K562 (cell line): Measurements from ENCODE around the gene NXF1. TPM values are rescaled to one million over a fixed set of nuclear protein-coding genes. Genes with fewer than 3 reads are reported as not detected.

Experiments
- ARID3A ChIP-seq: IDR thresholded peaks from 2 replicates; pipeline ENCODE4 v1.6.1; 2012; ENCODE audit warnings: low read depth, low read length, improper control_type of control experiment, borderline replicate concordance
- ATF6 ChIP-seq: sonication (generic); formaldehyde crosslinking; IDR thresholded peaks from 2 replicates; pipeline ENCODE4 v1.4.0; 2020; ENCODE audit warnings: mild to moderate bottlenecking, missing genetic modification reagents
- FOXJ2 ChIP-seq: fragments of 200-800 bp; sonication (Bioruptor generic); IDR thresholded peaks from 2 replicates; pipeline ENCODE4 v1.6.1; 2016; ENCODE audit warnings: missing genetic modification characterization, missing compliant biosample characterization
- NFIC ChIP-seq: fragments of 450-650 bp; IDR thresholded peaks from 2 replicates; pipeline ENCODE4 v1.6.1; 2017; ENCODE audit warnings: mild to moderate bottlenecking, inconsistent platforms
- ZBTB17 ChIP-seq: fragments of 450-650 bp; formaldehyde crosslinking; IDR thresholded peaks from 2 replicates; pipeline ENCODE4 v1.4.0; 2020; ENCODE audit warnings: mild to moderate bottlenecking
- ZNF511 ChIP-seq: sonication (generic); formaldehyde crosslinking; IDR thresholded peaks from 2 replicates; pipeline ENCODE4 v1.8.0; 2022; ENCODE audit warnings: mild to moderate bottlenecking, missing genetic modification reagents
- polyA plus RNA-seq, 8 experiments: library from polyadenylated mRNA; depleted of rRNA in 4 of 8; stranded (reverse) in 5 of 8; unstranded in 3 of 8; fragments of >200 nt; fragmentation: Nextera tagmentation in 2 of 8; fragmentation: Illumina TruSeq in 1 of 8; extraction: Ambion mirVana in 2 of 8; extraction: Trizol in 1 of 8; gene quantifications; 2 replicates each; pipeline versions ENCODE4 v1.2.1 to v1.2.3, GENCODE V29; 2011 to 2014; ENCODE audit warnings: inconsistent platforms in 1 of 8, missing spikeins in 1 of 8
- total RNA-seq, 7 experiments: library from RNA; depleted of rRNA in 6 of 7; stranded (reverse); fragments of >200 nt in 6 of 7; fragmentation: Illumina TruSeq in 2 of 7; extraction: Trizol in 2 of 7; gene quantifications; 2 replicates each; pipeline versions ENCODE4 v1.2.1 to v1.2.3, GENCODE V29; 2011 to 2021; ENCODE audit warnings: low replicate concordance in 1 of 7

The NXF1 gene
- total and polyA plus RNA-seq, 9 of the 15 experiments (the other 6 are each of a cell fraction or from before 2014, with no cell fraction given), result 18.1 to 98.3 (median 35.8) TPM

- TF ChIP-seq ZBTB17 (CRISPR knock-in tag), result no peak
- TF ChIP-seq FOXJ2 (tag), result no peak
- no peak for TF ChIP-seq ZNF511 (CRISPR knock-in tag)
- TF ChIP-seq NFIC, result no peak
- no peak for TF ChIP-seq ARID3A
- TF ChIP-seq ATF6 (CRISPR knock-in tag), result no peak
These were observed 38.9 kb upstream of the NXF1 start (continued) for GRCh38 chr11:62844154-62844553.
